Osteoblast (primary cell): ENCODE measurements around the gene HMGCS2. TPM values are rescaled to one million over a fixed set of nuclear protein-coding genes. Genes with fewer than 3 reads are reported as not detected.

Experiments used
- DNase-seq: peaks from one replicate; pipeline ENCODE4 v3.0.0; 2011; ENCODE audit warnings: low spot score, mixed read lengths; ENCODE audit not compliant: insufficient read length; ENCODE audit errors: missing footprints
- H2AFZ ChIP-seq: 2 replicates; pipeline ENCODE4 v1.6.0; 2011; ENCODE audit warnings: mild to moderate bottlenecking, low read length
- H3K27ac ChIP-seq: 2 replicates; pipeline ENCODE4 v1.5.1; 2011; ENCODE audit warnings: mild to moderate bottlenecking, low read depth, low read length, moderate library complexity
- H3K27me3 ChIP-seq: 2 replicates; pipeline ENCODE4 v1.6.0; 2012; ENCODE audit warnings: mild to moderate bottlenecking, control low read depth, inconsistent platforms, low read length, moderate library complexity; ENCODE audit not compliant: insufficient read depth
- H3K36me3 ChIP-seq: 2 replicates; pipeline ENCODE4 v1.5.1; 2011; ENCODE audit warnings: mild to moderate bottlenecking, low read length, control low read depth, moderate library complexity; ENCODE audit not compliant: insufficient read depth
- H3K4me1 ChIP-seq: 2 replicates; pipeline ENCODE4 v1.5.1; 2011; ENCODE audit warnings: mild to moderate bottlenecking, low read length, control low read depth, moderate library complexity; ENCODE audit not compliant: insufficient read depth
- H3K4me2 ChIP-seq: 2 replicates; pipeline ENCODE4 v1.6.0; 2011; ENCODE audit warnings: mild to moderate bottlenecking, low read length; ENCODE audit not compliant: insufficient read depth
- H3K4me3 ChIP-seq: fragments of 200-600 bp; sonication (generic); 3 replicates; pipeline ENCODE4 v1.5.1; 2012; ENCODE audit warnings: mild to moderate bottlenecking, low read length, inconsistent platforms; ENCODE audit not compliant: insufficient read depth
- H3K79me2 ChIP-seq: 2 replicates; pipeline ENCODE4 v1.6.0; 2012; ENCODE audit warnings: mild to moderate bottlenecking, low read length, control low read depth, inconsistent platforms; ENCODE audit not compliant: insufficient read depth
- H3K9me3 ChIP-seq: 2 replicates; pipeline ENCODE4 v1.5.1; 2011; ENCODE audit warnings: low read depth, low read length, control low read depth
- H4K20me1 ChIP-seq: 2 replicates; pipeline ENCODE4 v1.6.0; 2012; ENCODE audit warnings: mild to moderate bottlenecking, low read length, control low read depth; ENCODE audit not compliant: insufficient read depth
- total RNA-seq: library from RNA; depleted of rRNA; stranded (reverse); fragments of >200 nt; gene quantifications from 2 replicates; pipeline ENCODE4 v1.2.3, GENCODE V29; 2012
- TF ChIP-seq, protein P1 (sequence below): IDR thresholded peaks from 2 replicates; pipeline ENCODE4 v1.5.1; 2011; ENCODE audit warnings: mild to moderate bottlenecking, low read depth, low read length, moderate library complexity; ENCODE audit errors: extremely low read depth

The HMGCS2 gene
- total RNA-seq, 1 donor: not detected

DNA sequence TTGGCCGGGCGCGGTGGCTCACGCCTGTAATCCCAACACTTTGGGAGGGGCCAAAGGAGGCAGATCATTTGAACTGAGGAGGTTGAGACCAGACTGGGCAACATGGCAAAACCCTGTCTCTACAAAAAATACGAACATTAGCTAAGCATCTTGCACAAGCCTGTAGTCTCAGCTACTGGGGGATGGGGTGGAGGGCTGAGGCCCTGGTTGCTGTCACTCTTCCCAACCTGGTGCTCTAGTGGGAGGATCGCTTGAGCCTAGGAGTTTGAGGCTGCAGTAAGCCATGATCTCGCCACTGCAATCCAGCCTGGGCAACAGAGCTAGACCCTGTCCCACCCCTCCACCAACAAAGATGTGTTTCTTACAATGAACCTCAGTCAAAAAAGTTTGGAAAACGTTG lies 54.1 kb downstream of the HMGCS2 start:
- TF ChIP-seq, protein P1, sequence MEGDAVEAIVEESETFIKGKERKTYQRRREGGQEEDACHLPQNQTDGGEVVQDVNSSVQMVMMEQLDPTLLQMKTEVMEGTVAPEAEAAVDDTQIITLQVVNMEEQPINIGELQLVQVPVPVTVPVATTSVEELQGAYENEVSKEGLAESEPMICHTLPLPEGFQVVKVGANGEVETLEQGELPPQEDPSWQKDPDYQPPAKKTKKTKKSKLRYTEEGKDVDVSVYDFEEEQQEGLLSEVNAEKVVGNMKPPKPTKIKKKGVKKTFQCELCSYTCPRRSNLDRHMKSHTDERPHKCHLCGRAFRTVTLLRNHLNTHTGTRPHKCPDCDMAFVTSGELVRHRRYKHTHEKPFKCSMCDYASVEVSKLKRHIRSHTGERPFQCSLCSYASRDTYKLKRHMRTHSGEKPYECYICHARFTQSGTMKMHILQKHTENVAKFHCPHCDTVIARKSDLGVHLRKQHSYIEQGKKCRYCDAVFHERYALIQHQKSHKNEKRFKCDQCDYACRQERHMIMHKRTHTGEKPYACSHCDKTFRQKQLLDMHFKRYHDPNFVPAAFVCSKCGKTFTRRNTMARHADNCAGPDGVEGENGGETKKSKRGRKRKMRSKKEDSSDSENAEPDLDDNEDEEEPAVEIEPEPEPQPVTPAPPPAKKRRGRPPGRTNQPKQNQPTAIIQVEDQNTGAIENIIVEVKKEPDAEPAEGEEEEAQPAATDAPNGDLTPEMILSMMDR: no peak
- Histone ChIP-seq H3K27me3 (peaks cover 7% of the 10 kb centered on the region), H3K79me2 (peaks cover 47% of the 10 kb centered on the region), H4K20me1 (peaks cover 2% of the 10 kb centered on the region), H3K36me3 (no peaks in the 10 kb centered on the region), H3K4me3 (no peak overlapping the region), H3K27ac (no peak overlapping the region), H3K4me1 (peaks cover 19% of the 10 kb centered on the region), H3K4me2 (no peak overlapping the region), H2AFZ (no peak overlapping the region), H3K9me3 (no peaks in the 10 kb centered on the region)
- no peak for DNase-seq

DNA sequence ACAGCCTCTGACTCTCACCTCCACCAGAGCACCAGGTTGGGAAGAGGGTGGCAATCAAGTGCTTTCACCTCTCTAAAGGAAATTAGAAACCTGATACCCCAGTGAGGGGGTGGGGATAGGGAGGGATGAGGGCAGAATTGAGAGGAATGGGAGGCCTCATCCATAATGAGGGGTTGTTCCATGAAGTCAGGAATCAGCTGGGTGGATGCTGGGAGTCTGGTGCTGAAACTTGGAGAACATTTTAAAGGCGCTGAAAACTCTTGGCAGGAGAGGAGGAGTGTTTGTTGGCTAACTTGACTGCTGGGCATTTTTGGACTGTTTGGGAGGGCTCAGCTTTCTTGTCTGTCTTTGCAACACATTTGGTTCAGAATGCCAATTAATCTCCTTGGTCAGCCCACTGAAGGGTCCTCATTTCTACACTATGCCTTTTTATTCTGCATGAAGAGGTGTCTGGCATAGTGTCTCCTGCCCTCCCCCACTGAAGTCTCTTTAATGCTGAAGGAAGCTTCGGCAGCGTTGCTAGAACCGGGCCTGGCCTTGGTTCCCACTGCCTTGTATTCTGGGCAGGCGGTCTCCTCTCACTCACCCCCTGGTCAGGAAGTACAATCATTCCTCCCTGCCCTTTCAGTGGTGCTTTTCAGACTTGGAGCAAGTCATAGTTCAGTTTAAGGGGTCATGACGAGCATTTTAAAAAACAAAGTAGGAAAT lies 54.8 kb downstream of the HMGCS2 start:
- DNase-seq: no peak
- no peaks in the 10 kb centered on the region for H4K20me1 ChIP-seq
- H3K27me3 ChIP-seq: peaks cover 12% of the 10 kb centered on the region
- H3K4me2 ChIP-seq: peak overlapping the region; percentile 99
- peaks cover 43% of the 10 kb centered on the region for H3K79me2 ChIP-seq
- TF ChIP-seq, protein P1: no peak
- peaks cover 19% of the 10 kb centered on the region for H3K4me1 ChIP-seq
- peak overlapping the region; percentile 83 for H2AFZ ChIP-seq
- no peaks in the 10 kb centered on the region for H3K36me3 ChIP-seq
- H3K27ac ChIP-seq: peak overlapping the region; percentile 47
- peak overlapping the region; percentile 90 for H3K4me3 ChIP-seq
- H3K9me3 ChIP-seq: no peaks in the 10 kb centered on the region

DNA sequence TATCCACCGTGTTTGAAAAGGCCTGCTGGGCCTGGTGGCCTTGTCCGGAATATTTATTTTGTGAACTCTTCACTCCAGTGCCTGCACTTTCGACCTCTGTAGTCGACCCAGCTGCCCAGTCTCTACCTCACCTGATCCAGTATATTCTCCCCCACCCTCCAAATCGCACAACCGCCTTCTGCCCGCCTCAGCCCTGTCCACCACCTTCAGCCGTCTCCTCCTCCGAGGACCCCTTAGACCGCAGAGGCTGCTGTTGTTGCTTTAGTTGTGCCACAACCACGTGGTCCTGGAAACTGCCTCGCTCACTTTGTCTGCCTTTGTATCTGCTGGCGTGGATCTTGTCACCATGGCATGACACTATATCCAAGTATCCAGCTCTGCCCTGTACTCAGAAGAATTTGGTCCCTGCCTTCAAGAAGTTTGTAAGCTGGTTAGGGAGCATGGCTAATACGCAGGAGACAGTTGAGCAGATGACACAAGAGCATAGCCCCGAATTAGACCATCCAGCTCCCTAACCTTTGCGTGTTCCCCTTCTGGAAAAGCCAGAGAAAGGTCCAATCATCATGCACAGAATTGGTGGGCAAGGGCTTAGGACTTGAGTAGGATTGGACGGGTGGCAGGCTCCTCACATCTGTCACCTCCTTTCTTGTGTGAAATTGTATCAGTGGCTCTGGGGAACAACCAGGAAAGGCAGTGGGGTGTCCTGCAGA lies 55.5 kb downstream of the HMGCS2 start:
- Histone ChIP-seq H3K79me2 (peaks cover 37% of the 10 kb centered on the region), H4K20me1 (no peaks in the 10 kb centered on the region), H3K4me1 (peaks cover 19% of the 10 kb centered on the region), H3K4me2 (peak overlapping the region; percentile 99), H2AFZ (peak overlapping the region; percentile 83), H3K27ac (peak overlapping the region; percentile 47), H3K9me3 (no peaks in the 10 kb centered on the region), H3K4me3 (peak overlapping the region; percentile 90), H3K36me3 (no peaks in the 10 kb centered on the region), H3K27me3 (peaks cover 17% of the 10 kb centered on the region)
- TF ChIP-seq, protein P1: no peak
- peak; percentile 85 for DNase-seq

DNA sequence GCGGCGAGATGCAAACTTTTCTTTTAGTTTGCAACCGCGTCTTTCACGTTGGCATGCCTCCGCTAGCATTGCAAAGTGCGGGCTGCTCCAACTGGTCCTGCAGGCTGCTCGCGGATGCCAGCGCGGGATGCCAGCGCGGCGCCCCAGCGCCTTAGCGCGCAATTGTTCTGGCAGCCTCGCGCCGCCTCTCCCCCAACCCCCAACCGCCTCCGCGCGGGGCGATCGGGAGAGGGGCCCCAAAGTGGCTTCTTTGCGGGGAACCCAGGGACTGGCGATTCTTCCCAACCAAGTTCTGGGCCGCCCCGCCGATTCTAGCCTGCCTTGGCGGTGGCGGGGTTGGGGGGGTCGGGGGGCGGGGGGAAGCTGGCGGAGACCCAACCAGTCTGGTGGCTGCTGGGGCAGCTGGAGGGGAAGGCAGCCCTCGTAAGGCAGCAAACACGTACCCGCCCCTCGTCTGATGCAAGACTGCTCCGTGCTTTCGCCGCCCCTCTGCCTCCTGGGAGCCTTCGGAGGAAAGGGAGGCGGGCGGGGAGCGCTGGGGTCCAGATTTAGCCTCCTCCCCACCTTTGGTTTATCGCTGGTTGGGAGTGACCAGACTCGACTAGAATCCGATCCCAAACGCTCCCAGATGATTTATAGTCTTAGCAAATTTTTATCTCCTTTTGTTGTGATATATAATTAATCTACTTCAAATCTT lies 56.2 kb downstream of the HMGCS2 start:
- Histone ChIP-seq H4K20me1 (no peaks in the 10 kb centered on the region), H3K4me3 (peak overlapping the region; percentile 90), H3K4me2 (peak overlapping the region; percentile 99), H3K27ac (peak overlapping the region; percentile 47), H3K4me1 (peaks cover 19% of the 10 kb centered on the region), H3K36me3 (no peaks in the 10 kb centered on the region), H3K79me2 (peaks cover 31% of the 10 kb centered on the region), H3K27me3 (peaks cover 19% of the 10 kb centered on the region), H3K9me3 (no peaks in the 10 kb centered on the region), H2AFZ (peak overlapping the region; percentile 92)
- peak; percentile 80 for DNase-seq
- TF ChIP-seq, protein P1: no peak
